GM21515 (cell line): ENCODE measurements around the gene ZBTB38.

ENCODE experiments used
- ATAC-seq: cut with Tn5 transposase; IDR thresholded peaks from one replicate; pipeline ENCODE4 v1.9.1; 2021; ENCODE audit not compliant: unreplicated experiment

Gene ZBTB38

GRCh38 chr3:141368062-141368924 is at the start of gene ZBTB38:
Gene ZBTB38, plus strand, starts transcription at chr3:141368504. Its CDS starts 73,885 bp downstream, at chr3:141442389.
- no peak for ATAC-seq

- ATAC-seq, result no peak
These were observed 47.8 kb upstream of the ZBTB38 start for GRCh38 chr3:141320399-141321108.

GRCh38 chr3:141321109-141321497 is 47.2 kb upstream of the ZBTB38 start:
- no peak for ATAC-seq

GRCh38 chr3:141323936-141324704 is 44.2 kb upstream of the ZBTB38 start:
- no peak for ATAC-seq

- ATAC-seq, result no peak
These were observed 42.2 kb upstream of the ZBTB38 start for GRCh38 chr3:141326123-141326522.

- no peak for ATAC-seq
These were observed 41.7 kb upstream of the ZBTB38 start for GRCh38 chr3:141326626-141327025.

- ATAC-seq, result no peak
These were observed 39.8 kb upstream of the ZBTB38 start for GRCh38 chr3:141328286-141329166.

GRCh38 chr3:141330235-141330634 is 38.1 kb upstream of the ZBTB38 start:
- no peak for ATAC-seq

- no peak for ATAC-seq
These were observed 37.5 kb upstream of the ZBTB38 start for GRCh38 chr3:141330718-141331376.

- ATAC-seq, result no peak
These were observed 36.7 kb upstream of the ZBTB38 start for GRCh38 chr3:141331377-141332318.

GRCh38 chr3:141332416-141332815 is 35.9 kb upstream of the ZBTB38 start:
- ATAC-seq, result no peak

- no peak for ATAC-seq
These were observed 34.3 kb upstream of the ZBTB38 start for GRCh38 chr3:141333836-141334626.

- ATAC-seq, result no peak
These were observed 33.6 kb upstream of the ZBTB38 start for GRCh38 chr3:141334627-141335250.

GRCh38 chr3:141335531-141336061 is 32.7 kb upstream of the ZBTB38 start:
- no peak for ATAC-seq

- peak; percentile 93 for ATAC-seq
These were observed 31.4 kb upstream of the ZBTB38 start for GRCh38 chr3:141336672-141337522.

GRCh38 chr3:141337523-141337854 is 30.8 kb upstream of the ZBTB38 start:
- ATAC-seq, result no peak

GRCh38 chr3:141337991-141338390 is 30.3 kb upstream of the ZBTB38 start:
- ATAC-seq, result no peak
